Retina (tissue), 1 donor: ENCODE results near the gene HSP90AB1.
A peak's percentile ranks its signal among the peaks of the same experiment; 100 is the strongest.

Experiments used
- DNase-seq: peaks from one replicate; pipeline ENCODE4 v3.0.0-alpha.2; 2016

The HSP90AB1 gene

GRCh38 chr6:44235891-44236516 is 10.9 kb upstream of the HSP90AB1 start:
- no peak for DNase-seq

- no peak for DNase-seq
Observed at GRCh38 chr6:44237021-44237812, 9.7 kb upstream of the HSP90AB1 start.

DNA sequence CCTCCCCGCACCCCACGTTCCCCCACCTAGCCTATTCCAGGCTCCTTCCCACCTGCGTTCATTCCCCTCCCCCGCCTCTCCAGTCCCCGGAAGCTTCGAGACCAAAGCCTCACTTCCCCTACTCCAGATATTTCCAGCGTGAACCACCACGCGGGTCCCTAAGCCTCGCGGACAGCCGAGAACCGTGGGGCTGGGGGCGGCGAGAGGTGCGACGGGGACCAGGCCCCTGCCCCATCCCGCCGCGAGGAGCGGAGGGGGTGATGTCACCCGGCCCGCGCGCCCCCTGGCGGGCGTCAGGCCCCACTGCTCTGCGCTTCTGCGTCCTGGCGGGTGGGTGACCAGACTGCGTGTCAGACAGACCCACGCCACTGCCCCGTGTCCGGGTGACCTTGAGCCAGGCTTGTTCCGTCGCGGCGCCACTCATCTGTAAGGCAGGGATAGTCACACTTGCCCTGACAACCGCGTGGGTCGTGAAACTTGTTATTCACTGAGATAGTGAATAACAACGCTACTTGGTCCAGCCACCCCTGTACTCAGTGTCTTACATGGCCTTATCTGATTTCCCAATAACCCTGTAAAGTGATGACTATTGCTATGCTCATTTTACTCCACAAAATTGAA is 9.0 kb upstream of the HSP90AB1 start:
- DNase-seq = peak; percentile 92

DNA sequence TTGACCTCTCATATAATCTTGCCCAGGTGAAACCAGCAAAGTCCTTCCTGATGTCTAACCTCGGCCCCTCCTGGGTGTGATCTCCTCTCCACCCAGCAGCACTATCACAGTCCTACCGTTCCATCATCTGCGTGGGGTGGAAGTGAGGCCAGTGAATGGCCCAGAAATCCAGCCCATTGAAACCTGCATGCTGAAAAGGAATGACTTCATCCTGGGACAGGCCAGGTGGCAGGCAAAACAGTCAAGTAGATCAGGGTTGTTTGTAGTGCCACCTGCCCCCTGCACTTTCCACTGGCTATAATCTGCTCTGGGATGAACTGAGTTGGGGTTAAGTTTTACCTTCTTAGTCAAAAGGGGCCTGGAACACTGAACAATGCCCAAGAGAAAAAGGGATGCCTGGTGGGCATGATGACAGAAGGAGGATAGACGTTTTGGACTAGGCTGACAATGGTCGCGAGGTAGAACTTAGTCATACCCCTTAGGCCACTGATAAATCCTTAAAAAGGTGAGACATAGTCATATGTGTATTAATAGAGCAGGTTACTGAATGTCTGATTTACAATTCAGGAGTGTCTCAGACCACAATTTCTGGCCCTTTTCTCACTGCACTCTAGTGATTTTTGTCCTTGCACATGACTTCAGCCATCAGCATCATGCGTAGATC is 8.1 kb upstream of the HSP90AB1 start:
- no peak for DNase-seq

GRCh38 chr6:44243345-44243744 is 3.6 kb upstream of the HSP90AB1 start:
- DNase-seq = no peak

GRCh38 chr6:44245391-44245911 is 1.4 kb upstream of the HSP90AB1 start:
- no peak for DNase-seq

- peak; percentile 96 for DNase-seq
Observed at GRCh38 chr6:44245912-44246662, 814 bp upstream of the HSP90AB1 start.

DNA sequence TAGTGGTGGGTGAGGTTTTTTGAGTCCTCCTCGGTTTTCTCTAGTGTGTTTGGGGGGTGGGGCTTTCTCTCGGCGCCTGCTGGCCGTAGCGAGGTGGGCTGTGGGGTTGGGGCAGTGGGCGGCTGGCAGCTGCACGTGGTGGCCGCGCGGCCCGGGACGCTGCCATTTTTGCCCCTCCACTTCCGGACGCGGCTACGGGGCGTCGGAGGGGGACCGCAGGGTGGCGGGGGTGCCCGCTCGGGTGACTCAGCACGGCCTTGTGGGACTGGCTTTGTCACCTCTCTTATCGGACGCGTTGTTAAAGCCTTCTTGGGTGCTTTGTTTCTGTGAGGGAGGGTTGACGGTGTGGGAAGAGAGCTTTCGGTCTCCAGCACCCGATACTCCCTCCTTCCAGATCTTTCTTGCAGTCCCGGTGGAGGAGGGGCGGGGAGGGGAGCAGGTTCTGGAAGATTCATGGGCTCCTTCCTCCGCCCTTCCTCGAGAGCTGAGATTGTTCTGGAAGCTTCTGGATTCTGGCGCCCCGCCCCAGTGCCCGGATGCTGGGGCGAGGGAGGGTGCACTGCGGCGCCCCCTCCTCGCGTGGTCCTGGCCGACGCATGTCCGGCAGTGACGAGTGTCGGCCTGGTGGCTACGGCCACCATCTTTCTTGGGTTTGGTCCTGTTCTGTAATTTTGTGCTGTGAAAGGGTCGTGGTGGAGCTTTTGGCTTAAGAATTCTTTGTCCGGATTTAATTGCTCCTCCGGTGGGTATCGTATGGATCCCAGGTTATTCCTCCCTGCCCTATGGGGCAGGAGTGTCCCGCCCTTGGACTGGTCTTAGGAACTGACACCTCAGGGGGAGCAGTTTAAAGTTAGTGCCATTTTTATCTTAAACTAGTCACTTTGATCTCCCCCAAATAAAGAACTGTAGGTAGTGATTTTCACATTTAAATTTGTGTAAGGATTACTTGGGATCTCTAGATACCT is 719 bp downstream of the HSP90AB1 start:
- peak; percentile 84 for DNase-seq

DNA sequence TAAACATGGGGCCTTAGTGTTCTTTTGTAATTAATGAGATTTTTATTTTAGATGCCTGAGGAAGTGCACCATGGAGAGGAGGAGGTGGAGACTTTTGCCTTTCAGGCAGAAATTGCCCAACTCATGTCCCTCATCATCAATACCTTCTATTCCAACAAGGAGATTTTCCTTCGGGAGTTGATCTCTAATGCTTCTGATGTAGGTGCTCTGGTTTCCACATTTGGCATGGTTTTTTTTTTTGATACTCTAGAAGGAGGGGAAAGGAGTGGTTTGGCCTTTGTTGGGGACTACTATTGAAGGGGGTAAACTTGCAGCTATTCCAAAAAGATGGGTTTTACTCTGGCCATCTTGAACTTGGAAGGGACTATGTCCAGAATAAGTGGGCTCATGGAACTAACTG is 1.7 kb downstream of the HSP90AB1 start:
- DNase-seq = no peak

- DNase-seq = no peak
Observed at GRCh38 chr6:44249082-44249748, 2.3 kb downstream of the HSP90AB1 start.

GRCh38 chr6:44250067-44250717 is 3.3 kb downstream of the HSP90AB1 start:
- no peak for DNase-seq

GRCh38 chr6:44250718-44251123 is 3.8 kb downstream of the HSP90AB1 start:
- DNase-seq = no peak

- DNase-seq = no peak
Observed at GRCh38 chr6:44251576-44252524, 4.9 kb downstream of the HSP90AB1 start.

- DNase-seq = no peak
Observed at GRCh38 chr6:44253307-44254101, 6.6 kb downstream of the HSP90AB1 start.

GRCh38 chr6:44254191-44255104 is 7.5 kb downstream of the HSP90AB1 start:
- DNase-seq = no peak

- DNase-seq = no peak
Observed at GRCh38 chr6:44255105-44255808, 8.4 kb downstream of the HSP90AB1 start.
